Measurements from ENCODE around the gene PIERCE2. TPM values are rescaled to one million over a fixed set of nuclear protein-coding genes. Genes with fewer than 3 reads are reported as not detected.
A peak's percentile ranks its signal among the peaks of the same experiment; 100 is the strongest.

PIERCE2 gene
- total and polyA plus RNA-seq, 7 experiments from 2014 or later: 0.42 to 1.3 TPM; not detected in 5

Small RNAs within 50 kb of the gene (microRNA-seq; reads per million reads assigned to microRNA genes)
- 25.4 reads per million, percentile 35 among the genes with 10 or more reads in this experiment for gene MIR628 (ENCODE audit: borderline microRNAs expressed)

Other genes with a start within 250 kb of the PIERCE2 start
- 100 to 1,000 TPM in 4 of 5 experiments, 10 to 100 TPM in 1; 75.9 to 128 (median 110) TPM for gene RSL24D1, start 211.6 kb upstream of the PIERCE2 start, total RNA-seq
- gene RSL24D1, start 211.6 kb upstream of the PIERCE2 start, polyA plus RNA-seq: 100 to 1,000 TPM in 1 of 2 donors, 10 to 100 TPM in 1; 65.0 to 119 TPM
- gene RAB27A, start 118.7 kb upstream of the PIERCE2 start, total RNA-seq: 10 to 100 TPM; 17.1 to 69.9 (median 20.7) TPM
- 10 to 100 TPM; 17.6 to 25.4 TPM for gene RAB27A, start 118.7 kb upstream of the PIERCE2 start, polyA plus RNA-seq
- 10 to 100 TPM in 4 of 5 experiments, 1 to 10 TPM in 1; 8.8 to 21.3 (median 12.5) TPM for gene PIGBOS1, start 89.4 kb upstream of the PIERCE2 start, total RNA-seq
- 10 to 100 TPM; 30.6 to 49.8 TPM for gene PIGBOS1, start 89.4 kb upstream of the PIERCE2 start, polyA plus RNA-seq
- 10 to 100 TPM; 21.4 to 30.2 (median 24.3) TPM for gene PIGB, start 89.3 kb upstream of the PIERCE2 start, total RNA-seq
- 10 to 100 TPM; 11.9 to 21.0 TPM for gene PIGB, start 89.3 kb upstream of the PIERCE2 start, polyA plus RNA-seq
- 10 to 100 TPM; 17.9 to 40.9 (median 28.4) TPM for gene CCPG1, start 136 bp upstream of the PIERCE2 start, total RNA-seq
- 10 to 100 TPM; 25.8 to 31.0 TPM for gene CCPG1, start 136 bp upstream of the PIERCE2 start, polyA plus RNA-seq
- gene DNAAF4, start 99.7 kb downstream of the PIERCE2 start, total RNA-seq: 1 to 10 TPM in 2 of 5 experiments, under 1 TPM in 2, not detected in 1; 0.27 to 1.3 (median 0.82) TPM
- gene DNAAF4, start 99.7 kb downstream of the PIERCE2 start, polyA plus RNA-seq: under 1 TPM in 1 of 2 donors, not detected in 1; 0.50 TPM
- gene PYGO1, start 179.8 kb downstream of the PIERCE2 start, total RNA-seq: not detected
- not detected for gene PYGO1, start 179.8 kb downstream of the PIERCE2 start, polyA plus RNA-seq

Data from naive thymus-derived CD4-positive, alpha-beta T cell (primary cell).